Caco-2 (cell line): Measurements from ENCODE around the gene ZNF564. TPM values are rescaled to one million over a fixed set of nuclear protein-coding genes. Genes with fewer than 3 reads are reported as not detected.
"Not testable (repeated sequence)": the region's sequence is repeated elsewhere in the genome, so short reads cannot be mapped to it uniquely, and the experiment has no call there.

Source experiments
- BruUV-seq: library from RNA; stranded (reverse); fragments of 400-500 nt; replicated peaks from 2 replicates; lab custom pipeline; 2021; lab: Mats Ljungman, UMichigan
- CTCF ChIA-PET: fragments of 300-600 bp; sonication (Branson Sonifier 250); formaldehyde crosslinking; loops from one replicate; lab custom pipeline; 2022; ENCODE audit warnings: antibody characterized with exemption; lab: Charles Lee
- POLR2A ChIA-PET: fragments of 300-600 bp; sonication (Branson Sonifier 250); formaldehyde crosslinking; loops from one replicate; lab custom pipeline; 2022; ENCODE audit warnings: antibody characterized with exemption; lab: Charles Lee
- DNase-seq, 2 experiments: peaks; one replicate each; pipeline versions ENCODE4 v3.0.0 to v3.0.0-alpha.2; 2020 to 2022
- H3K27me3 ChIP-seq: replicated peaks from 2 replicates; pipeline ENCODE4 v1.6.0; 2011; ENCODE audit warnings: low read length; ENCODE audit not compliant: control insufficient read depth, insufficient read depth
- H3K36me3 ChIP-seq: 2 replicates; pipeline ENCODE4 v1.5.1; 2011; ENCODE audit warnings: low read length; ENCODE audit not compliant: control insufficient read depth, insufficient read depth
- H3K4me1 ChIP-seq: fragments of 250-450 bp; sonication (Bioruptor Pico); 2 replicates; pipeline ENCODE4 v1.5.1; 2020; ENCODE audit warnings: mild to moderate bottlenecking
- H3K4me3 ChIP-seq: 2 replicates; pipeline ENCODE4 v1.5.1; 2011; ENCODE audit warnings: low read depth, mild to moderate bottlenecking, control low read depth, low read length
- H3K9me3 ChIP-seq: fragments of 250-450 bp; sonication (Bioruptor Pico); 2 replicates; pipeline ENCODE4 v1.5.1; 2020; ENCODE audit warnings: mild to moderate bottlenecking, moderate library complexity
- H3K27ac Mint-ChIP-seq: one replicate; pipeline ENCODE4 v1.8.0; 2022; ENCODE audit warnings: mixed read lengths; ENCODE audit not compliant: unreplicated experiment
- H3K27me3 Mint-ChIP-seq: one replicate; pipeline ENCODE4 v1.8.0; 2022; ENCODE audit warnings: mixed read lengths; ENCODE audit not compliant: insufficient read depth, unreplicated experiment
- H3K36me3 Mint-ChIP-seq: one replicate; pipeline ENCODE4 v1.8.0; 2022; ENCODE audit warnings: mild to moderate bottlenecking, mixed read lengths; ENCODE audit not compliant: insufficient read depth, unreplicated experiment
- H3K4me1 Mint-ChIP-seq: one replicate; pipeline ENCODE4 v1.8.0; 2022; ENCODE audit warnings: low read depth, mixed read lengths; ENCODE audit not compliant: unreplicated experiment
- H3K4me3 Mint-ChIP-seq: one replicate; pipeline ENCODE4 v1.8.0; 2022; ENCODE audit warnings: mild to moderate bottlenecking, moderate library complexity, mixed read lengths; ENCODE audit not compliant: unreplicated experiment
- H3K9me3 Mint-ChIP-seq: one replicate; pipeline ENCODE4 v1.8.0; 2022; ENCODE audit warnings: mixed read lengths; ENCODE audit not compliant: unreplicated experiment
- intact Hi-C: fragments of 100-400 bp; cut with micrococcal nuclease; formaldehyde crosslinking; loops from one replicate; pipeline ENCODE4 v1.10.0; 2022; ENCODE audit not compliant: unreplicated experiment
- total RNA-seq: library from RNA; stranded (reverse); gene quantifications from 2 replicates; pipeline ENCODE4 v1.2.3, GENCODE V29; 2022
- TF ChIP-seq, protein P1 (sequence below), 2 experiments: fragments of 200-600 bp in 1 of 2; IDR thresholded peaks; 1 replicate in 1 of 2; 2 replicates in 1 of 2; pipeline versions ENCODE4 v1.5.1 to v1.8.0; 2011 to 2022; ENCODE audit warnings: antibody characterized with exemption in 1 of 2, control low read depth in 1 of 2, inconsistent platforms in 1 of 2, low read depth in 1 of 2, low read length in 1 of 2, mild to moderate bottlenecking in 1 of 2, moderate library complexity in 1 of 2; ENCODE audit not compliant: insufficient read depth in 1 of 2, severe bottlenecking in 1 of 2, unreplicated experiment in 1 of 2

Gene ZNF564
- total RNA-seq, 1 experiment from 2014 or later: 11.6 TPM

DNA sequence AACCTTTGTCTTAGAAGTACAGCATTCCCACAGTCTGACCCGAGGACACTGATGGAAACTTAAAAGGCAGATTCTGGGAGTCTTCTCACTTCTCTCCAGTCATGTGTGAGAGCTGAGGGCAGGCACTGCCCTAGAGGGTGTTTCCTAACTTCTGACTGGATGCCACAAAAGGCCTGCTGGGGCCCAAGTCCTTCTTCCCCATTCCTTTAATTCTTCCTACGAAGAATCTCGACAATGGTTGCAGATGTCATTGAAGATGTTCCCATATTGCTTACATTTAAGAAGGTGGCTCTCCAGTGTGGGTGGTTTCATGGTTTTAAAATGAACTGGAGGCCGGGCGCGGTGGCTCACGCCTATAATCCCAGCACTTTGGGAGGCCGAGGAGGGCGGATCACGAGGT is 27.4 kb upstream of the ZNF564 start:
- H3K9me3 Mint-ChIP-seq: peaks cover 31% of the 10 kb centered on the region
- POLR2A ChIA-PET: no interaction called here
- H3K4me3 Mint-ChIP-seq: no peak overlapping the region
- no TSS peak for BruUV-seq
- Histone ChIP-seq H3K9me3 (peaks cover 40% of the 10 kb centered on the region), H3K4me3 (no peak overlapping the region), H3K36me3 (no peaks in the 10 kb centered on the region), H3K4me1 (peaks cover 5% of the 10 kb centered on the region; the same call in 1 of the 2 replicates), H3K27me3 (no peaks in the 10 kb centered on the region)
- TF ChIP-seq, protein P1, sequence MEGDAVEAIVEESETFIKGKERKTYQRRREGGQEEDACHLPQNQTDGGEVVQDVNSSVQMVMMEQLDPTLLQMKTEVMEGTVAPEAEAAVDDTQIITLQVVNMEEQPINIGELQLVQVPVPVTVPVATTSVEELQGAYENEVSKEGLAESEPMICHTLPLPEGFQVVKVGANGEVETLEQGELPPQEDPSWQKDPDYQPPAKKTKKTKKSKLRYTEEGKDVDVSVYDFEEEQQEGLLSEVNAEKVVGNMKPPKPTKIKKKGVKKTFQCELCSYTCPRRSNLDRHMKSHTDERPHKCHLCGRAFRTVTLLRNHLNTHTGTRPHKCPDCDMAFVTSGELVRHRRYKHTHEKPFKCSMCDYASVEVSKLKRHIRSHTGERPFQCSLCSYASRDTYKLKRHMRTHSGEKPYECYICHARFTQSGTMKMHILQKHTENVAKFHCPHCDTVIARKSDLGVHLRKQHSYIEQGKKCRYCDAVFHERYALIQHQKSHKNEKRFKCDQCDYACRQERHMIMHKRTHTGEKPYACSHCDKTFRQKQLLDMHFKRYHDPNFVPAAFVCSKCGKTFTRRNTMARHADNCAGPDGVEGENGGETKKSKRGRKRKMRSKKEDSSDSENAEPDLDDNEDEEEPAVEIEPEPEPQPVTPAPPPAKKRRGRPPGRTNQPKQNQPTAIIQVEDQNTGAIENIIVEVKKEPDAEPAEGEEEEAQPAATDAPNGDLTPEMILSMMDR (IDR thresholded peaks at IDR 0.05; ENCODE audit: insufficient read depth in 1 of 2, low read depth in 1 of 2, low read length in 1 of 2, severe bottlenecking in 1 of 2, unreplicated experiment in 1 of 2): no peak
- CTCF ChIA-PET: no interaction called here
- intact Hi-C loops: no loop called here
- H3K36me3 Mint-ChIP-seq: peaks cover 52% of the 10 kb centered on the region
- peaks cover 6% of the 10 kb centered on the region for H3K4me1 Mint-ChIP-seq
- H3K27ac Mint-ChIP-seq: no peak overlapping the region
- no peak for DNase-seq
- no peaks in the 10 kb centered on the region for H3K27me3 Mint-ChIP-seq

- intact Hi-C loops: no loop called here
- DNase-seq: no peak
- no peak overlapping the region for H3K4me3 Mint-ChIP-seq
- Histone ChIP-seq H3K27me3 (no peaks in the 10 kb centered on the region), H3K36me3 (no peaks in the 10 kb centered on the region), H3K4me1 (no peaks in the 10 kb centered on the region), H3K4me3 (no peak overlapping the region), H3K9me3 (peaks cover 13% of the 10 kb centered on the region)
- POLR2A ChIA-PET: no interaction called here
- peaks cover 18% of the 10 kb centered on the region for H3K9me3 Mint-ChIP-seq
- CTCF ChIA-PET: interaction anchor here (0.7 kb wide), 1 partner anchor 103 kb away, joined by 5 read pairs; no protein-coding TSS in a partner anchor
- H3K27me3 Mint-ChIP-seq: no peaks in the 10 kb centered on the region
- TF ChIP-seq, protein P1 (IDR thresholded peaks at IDR 0.05; ENCODE audit: insufficient read depth in 1 of 2, low read depth in 1 of 2, low read length in 1 of 2, severe bottlenecking in 1 of 2, unreplicated experiment in 1 of 2): no peak
- BruUV-seq: no TSS peak
- no peaks in the 10 kb centered on the region for H3K4me1 Mint-ChIP-seq
- H3K27ac Mint-ChIP-seq: no peak overlapping the region
- peaks cover 17% of the 10 kb centered on the region for H3K36me3 Mint-ChIP-seq
Measured at GRCh38 chr19:12574036-12574435, 22.8 kb upstream of the ZNF564 start.

GRCh38 chr19:12567951-12568350 is 16.7 kb upstream of the ZNF564 start:
- Histone ChIP-seq H3K9me3 (no peaks in the 10 kb centered on the region), H3K36me3 (no peaks in the 10 kb centered on the region), H3K4me3 (no peak overlapping the region), H3K4me1 (no peaks in the 10 kb centered on the region), H3K27me3 (no peaks in the 10 kb centered on the region)
- H3K4me1 Mint-ChIP-seq: no peaks in the 10 kb centered on the region
- TF ChIP-seq, protein P1 (IDR thresholded peaks at IDR 0.05; ENCODE audit: insufficient read depth in 1 of 2, low read depth in 1 of 2, low read length in 1 of 2, severe bottlenecking in 1 of 2, unreplicated experiment in 1 of 2): no peak
- intact Hi-C loops: no loop called here
- no TSS peak for BruUV-seq
- H3K4me3 Mint-ChIP-seq: no peak overlapping the region
- no peaks in the 10 kb centered on the region for H3K36me3 Mint-ChIP-seq
- CTCF ChIA-PET: no interaction called here
- H3K9me3 Mint-ChIP-seq: no peaks in the 10 kb centered on the region
- no peak for DNase-seq
- POLR2A ChIA-PET: interaction anchor here (0.7 kb wide), 1 partner anchor 118 kb away, joined by 12 read pairs; no protein-coding TSS in a partner anchor
- H3K27me3 Mint-ChIP-seq: no peaks in the 10 kb centered on the region
- H3K27ac Mint-ChIP-seq: no peak overlapping the region

GRCh38 chr19:12566380-12566779 is 15.1 kb upstream of the ZNF564 start:
- POLR2A ChIA-PET, BruUV-seq, H3K27me3 ChIP-seq, DNase-seq, CTCF ChIA-PET, intact Hi-C loops, H3K27ac Mint-ChIP-seq, H3K9me3 Mint-ChIP-seq, H3K36me3 Mint-ChIP-seq, H3K4me1 Mint-ChIP-seq, H3K4me3 ChIP-seq, H3K4me3 Mint-ChIP-seq, H3K9me3 ChIP-seq, H3K36me3 ChIP-seq, H3K4me1 ChIP-seq, H3K27me3 Mint-ChIP-seq: not testable (repeated sequence)
